Activated CD4-positive, alpha-beta T cell treated with anti-CD3 and anti-CD28 coated beads, Interleukin-2, amount 10 ng/mL, durations not matched to agents 24 days and 14 days (primary cell): ENCODE results near the gene PAX3. TPM values are rescaled to one million over a fixed set of nuclear protein-coding genes. Genes with fewer than 3 reads are reported as not detected.

Experiments used
- DNase-seq: peaks from one replicate; pipeline ENCODE4 v3.0.0; 2022
- H3K27ac Mint-ChIP-seq: one replicate; pipeline ENCODE4 v1.8.0; 2022; ENCODE audit warnings: mild to moderate bottlenecking, mixed read lengths
- H3K27me3 Mint-ChIP-seq: one replicate; pipeline ENCODE4 v1.8.0; 2022; ENCODE audit warnings: mixed read lengths
- H3K36me3 Mint-ChIP-seq: one replicate; pipeline ENCODE4 v1.8.0; 2022; ENCODE audit warnings: low read depth, mild to moderate bottlenecking, mixed read lengths
- H3K4me1 Mint-ChIP-seq: one replicate; pipeline ENCODE4 v1.8.0; 2021; ENCODE audit warnings: mixed read lengths
- H3K4me3 Mint-ChIP-seq: one replicate; pipeline ENCODE4 v1.8.0; 2022; ENCODE audit warnings: mild to moderate bottlenecking, moderate library complexity, mixed read lengths
- H3K9me3 Mint-ChIP-seq: one replicate; pipeline ENCODE4 v1.8.0; 2021; ENCODE audit warnings: mixed read lengths
- intact Hi-C: fragments of 100-400 bp; cut with micrococcal nuclease; formaldehyde crosslinking; loops from one replicate; pipeline ENCODE4 v1.15.1; 2023
- total RNA-seq: library from RNA; stranded (reverse); gene quantifications from 2 replicates; pipeline ENCODE4 v1.2.3, GENCODE V29; 2022

The PAX3 gene
- total RNA-seq, 1 donor from 2014 or later, result not detected

- no peak overlapping the region for H3K27ac Mint-ChIP-seq
- intact Hi-C loops, result no loop called here
- DNase-seq, result no peak
- no peaks in the 10 kb centered on the region for H3K4me1 Mint-ChIP-seq
- H3K27me3 Mint-ChIP-seq, result peaks cover 12% of the 10 kb centered on the region
- no peak overlapping the region for H3K4me3 Mint-ChIP-seq
- H3K36me3 Mint-ChIP-seq, result no peaks in the 10 kb centered on the region
- H3K9me3 Mint-ChIP-seq, result no peaks in the 10 kb centered on the region
Measured at GRCh38 chr2:222256250-222256649, 42.5 kb downstream of the PAX3 start.

DNA sequence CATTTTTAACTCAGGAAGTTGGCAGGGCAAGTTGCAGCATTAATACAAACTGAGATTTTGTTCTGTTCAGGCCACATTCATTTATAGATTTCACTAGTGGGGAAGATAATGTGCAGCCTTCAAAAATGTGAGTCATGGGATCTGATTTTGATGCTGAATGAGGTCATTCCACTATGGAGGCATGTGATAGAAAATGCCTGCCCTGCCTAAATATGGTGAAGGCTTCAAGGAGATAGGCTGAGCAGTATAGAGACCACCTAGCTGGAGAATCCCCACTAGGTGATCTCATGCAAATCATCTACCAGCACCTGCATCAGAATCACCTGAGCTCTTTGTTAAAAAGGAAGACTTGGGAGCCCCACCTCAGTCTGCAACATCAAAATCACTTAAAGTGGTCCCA lies 43.7 kb downstream of the PAX3 start:
- intact Hi-C loops, result no loop called here
- Mint-ChIP-seq H3K9me3 (no peaks in the 10 kb centered on the region), H3K4me3 (no peak overlapping the region), H3K27me3 (peaks cover 12% of the 10 kb centered on the region), H3K27ac (no peak overlapping the region), H3K4me1 (no peaks in the 10 kb centered on the region), H3K36me3 (no peaks in the 10 kb centered on the region)
- DNase-seq, result no peak

DNA sequence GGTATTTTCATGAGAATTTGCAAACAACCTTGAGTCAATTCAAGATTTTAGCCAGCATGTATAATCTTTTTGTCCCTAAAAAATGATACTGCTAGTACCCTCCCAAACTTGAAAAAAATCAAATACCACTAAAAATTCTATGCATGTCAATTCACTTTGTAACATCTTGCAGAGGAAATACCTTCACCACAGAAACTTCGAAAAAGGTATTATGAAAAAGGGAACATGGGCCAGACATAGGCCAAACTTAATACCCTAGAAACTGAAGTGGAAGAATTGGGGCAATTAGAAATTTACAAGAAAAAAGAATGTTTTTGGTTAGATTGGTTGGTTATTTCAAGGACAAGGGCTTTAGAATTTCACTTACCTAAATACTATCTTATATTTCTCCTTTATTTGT lies 48.5 kb downstream of the PAX3 start:
- Mint-ChIP-seq H3K9me3 (no peaks in the 10 kb centered on the region), H3K27me3 (peaks cover 1% of the 10 kb centered on the region), H3K4me3 (no peak overlapping the region), H3K4me1 (no peaks in the 10 kb centered on the region), H3K27ac (no peak overlapping the region), H3K36me3 (no peaks in the 10 kb centered on the region)
- intact Hi-C loops, result no loop called here
- DNase-seq, result no peak

DNA sequence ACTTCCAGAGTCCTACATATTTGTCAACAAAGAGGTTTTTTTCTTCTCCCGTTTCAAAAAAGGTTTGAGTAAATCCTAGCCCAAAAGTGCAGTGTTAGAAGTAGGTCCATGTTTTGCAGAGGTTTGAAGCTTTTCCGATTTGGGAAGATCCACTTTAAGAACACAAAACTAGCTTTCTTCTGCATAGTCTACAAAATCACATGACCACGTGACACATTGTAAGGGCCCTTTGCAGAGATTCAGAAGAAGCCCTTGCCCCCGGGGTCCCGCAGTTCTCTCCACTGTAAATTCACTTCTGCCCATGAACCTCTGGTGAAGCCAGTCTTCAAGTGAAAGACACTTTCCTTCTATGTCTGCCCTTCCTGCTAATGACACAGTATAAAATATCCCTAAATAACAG lies 49.4 kb downstream of the PAX3 start:
- no peak for DNase-seq
- Mint-ChIP-seq H3K27me3 (peaks cover 4% of the 10 kb centered on the region), H3K36me3 (no peaks in the 10 kb centered on the region), H3K9me3 (no peaks in the 10 kb centered on the region), H3K4me3 (no peak overlapping the region), H3K27ac (no peak overlapping the region), H3K4me1 (no peaks in the 10 kb centered on the region)
- intact Hi-C loops, result no loop called here

GRCh38 chr2:222248818-222249217 lies 50.0 kb downstream of the PAX3 start:
- no peak for DNase-seq
- Mint-ChIP-seq H3K27me3 (peaks cover 6% of the 10 kb centered on the region), H3K4me3 (no peak overlapping the region), H3K27ac (no peak overlapping the region), H3K4me1 (no peaks in the 10 kb centered on the region), H3K9me3 (no peaks in the 10 kb centered on the region), H3K36me3 (no peaks in the 10 kb centered on the region)
- intact Hi-C loops, result no loop called here

- H3K4me1 Mint-ChIP-seq, result no peaks in the 10 kb centered on the region
- intact Hi-C loops, result no loop called here
- no peak overlapping the region for H3K4me3 Mint-ChIP-seq
- H3K9me3 Mint-ChIP-seq, result no peaks in the 10 kb centered on the region
- no peak for DNase-seq
- H3K27ac Mint-ChIP-seq, result no peak overlapping the region
- H3K36me3 Mint-ChIP-seq, result no peaks in the 10 kb centered on the region
- peaks cover 9% of the 10 kb centered on the region for H3K27me3 Mint-ChIP-seq
Measured at GRCh38 chr2:222248256-222248655, 50.5 kb downstream of the PAX3 start.

GRCh38 chr2:222242532-222242931 lies 56.3 kb downstream of the PAX3 start:
- no peak for DNase-seq
- Mint-ChIP-seq H3K27me3 (peaks cover 45% of the 10 kb centered on the region), H3K4me1 (no peaks in the 10 kb centered on the region), H3K9me3 (no peaks in the 10 kb centered on the region), H3K4me3 (no peak overlapping the region), H3K27ac (no peak overlapping the region), H3K36me3 (no peaks in the 10 kb centered on the region)
- intact Hi-C loops, result loop anchor here (5.0 kb wide), 2 partner anchors 45 to 60 kb away; no protein-coding TSS in a partner anchor

GRCh38 chr2:222241128-222241870 lies 57.5 kb downstream of the PAX3 start:
- no peaks in the 10 kb centered on the region for H3K4me1 Mint-ChIP-seq
- no peaks in the 10 kb centered on the region for H3K36me3 Mint-ChIP-seq
- H3K4me3 Mint-ChIP-seq, result no peak overlapping the region
- H3K27me3 Mint-ChIP-seq, result peaks cover 45% of the 10 kb centered on the region
- no peak overlapping the region for H3K27ac Mint-ChIP-seq
- H3K9me3 Mint-ChIP-seq, result no peaks in the 10 kb centered on the region
- intact Hi-C loops, result loop anchor here (5.0 kb wide), 2 partner anchors 46 to 61 kb away; no protein-coding TSS in a partner anchor
- DNase-seq, result no peak

GRCh38 chr2:222240676-222241049 lies 58.1 kb downstream of the PAX3 start:
- no peak for DNase-seq
- H3K4me1 Mint-ChIP-seq, result no peaks in the 10 kb centered on the region
- H3K27ac Mint-ChIP-seq, result no peak overlapping the region
- intact Hi-C loops, result loop anchor here (5.0 kb wide), 2 partner anchors 47 to 62 kb away; no protein-coding TSS in a partner anchor
- H3K9me3 Mint-ChIP-seq, result no peaks in the 10 kb centered on the region
- H3K4me3 Mint-ChIP-seq, result no peak overlapping the region
- H3K36me3 Mint-ChIP-seq, result no peaks in the 10 kb centered on the region
- peaks cover 45% of the 10 kb centered on the region for H3K27me3 Mint-ChIP-seq

DNA sequence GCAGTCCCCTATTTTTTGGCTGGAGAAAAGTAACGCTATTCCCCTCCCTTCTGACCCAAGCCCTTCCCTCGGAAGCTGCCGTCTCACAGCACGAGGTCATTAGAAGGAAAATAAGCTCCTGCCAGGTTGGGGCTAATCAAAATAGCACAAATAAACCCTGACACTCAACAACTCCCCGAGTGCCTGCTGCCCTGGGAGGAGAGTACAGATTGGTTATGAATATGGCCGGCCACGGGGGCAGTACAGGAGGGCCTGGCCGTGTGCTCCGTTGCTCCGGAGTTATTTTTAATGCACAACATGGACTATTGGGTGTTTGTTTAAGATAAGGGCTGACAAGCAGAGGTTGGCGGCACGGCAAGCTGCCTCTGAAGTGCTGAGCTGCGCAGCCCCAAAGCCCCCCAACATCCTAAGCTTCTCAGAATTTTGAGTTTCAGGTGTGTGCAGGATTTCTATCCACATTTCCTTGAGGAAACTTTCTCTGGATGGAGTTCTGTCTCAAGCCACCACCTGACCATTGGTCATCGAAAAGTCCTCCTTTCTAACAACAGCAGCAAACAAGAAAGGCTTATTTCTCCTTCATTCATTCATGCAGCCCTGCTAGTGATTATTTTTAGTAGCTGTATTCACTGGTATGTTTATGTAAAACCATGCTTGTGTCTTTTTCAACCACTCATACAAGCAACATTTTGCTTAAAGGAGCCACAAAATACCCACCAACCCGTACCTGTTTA lies 58.7 kb downstream of the PAX3 start:
- Mint-ChIP-seq H3K4me1 (no peaks in the 10 kb centered on the region), H3K27ac (no peak overlapping the region), H3K4me3 (no peak overlapping the region), H3K27me3 (peaks cover 43% of the 10 kb centered on the region), H3K36me3 (no peaks in the 10 kb centered on the region), H3K9me3 (no peaks in the 10 kb centered on the region)
- DNase-seq, result no peak
- intact Hi-C loops, result loop anchor here (5.0 kb wide), 2 partner anchors 47 to 62 kb away; no protein-coding TSS in a partner anchor

GRCh38 chr2:222239091-222239490 lies 59.7 kb downstream of the PAX3 start:
- no peaks in the 10 kb centered on the region for H3K4me1 Mint-ChIP-seq
- no peak overlapping the region for H3K27ac Mint-ChIP-seq
- H3K9me3 Mint-ChIP-seq, result no peaks in the 10 kb centered on the region
- peaks cover 41% of the 10 kb centered on the region for H3K27me3 Mint-ChIP-seq
- H3K36me3 Mint-ChIP-seq, result no peaks in the 10 kb centered on the region
- no peak overlapping the region for H3K4me3 Mint-ChIP-seq
- no peak for DNase-seq
- intact Hi-C loops, result no loop called here

- intact Hi-C loops, result no loop called here
- Mint-ChIP-seq H3K36me3 (no peaks in the 10 kb centered on the region), H3K4me1 (no peaks in the 10 kb centered on the region), H3K4me3 (no peak overlapping the region), H3K27ac (no peak overlapping the region), H3K9me3 (no peaks in the 10 kb centered on the region), H3K27me3 (peaks cover 36% of the 10 kb centered on the region)
- no peak for DNase-seq
Measured at GRCh38 chr2:222238072-222238471, 60.7 kb downstream of the PAX3 start.

DNA sequence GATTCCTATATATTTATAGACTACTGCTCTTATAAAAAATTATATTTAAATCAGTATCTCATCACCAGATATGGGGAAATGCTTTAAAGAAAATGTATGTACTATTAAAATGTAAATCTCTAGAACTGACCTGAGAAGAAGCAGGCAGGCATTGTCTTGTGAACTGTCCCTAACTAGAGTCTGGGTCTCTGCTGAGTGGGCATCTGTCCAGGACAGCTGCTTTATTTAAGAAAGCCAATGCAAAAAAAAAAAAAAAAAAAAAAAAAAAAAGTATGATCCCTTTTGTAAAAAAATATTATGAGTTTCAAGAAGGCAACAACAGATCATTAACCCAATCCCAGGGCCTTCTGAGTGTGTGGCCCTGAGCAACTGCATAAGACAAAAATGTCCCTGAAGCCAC lies 66.0 kb downstream of the PAX3 start:
- DNase-seq, result no peak
- intact Hi-C loops, result no loop called here
- H3K27me3 Mint-ChIP-seq, result peaks cover under 1% of the 10 kb centered on the region

GRCh38 chr2:222232372-222232771 lies 66.4 kb downstream of the PAX3 start:
- no peak for DNase-seq
- no peaks in the 10 kb centered on the region for H3K4me1 Mint-ChIP-seq
- H3K27ac Mint-ChIP-seq, result no peak overlapping the region
- no peaks in the 10 kb centered on the region for H3K27me3 Mint-ChIP-seq
- H3K9me3 Mint-ChIP-seq, result no peaks in the 10 kb centered on the region
- intact Hi-C loops, result no loop called here
- no peaks in the 10 kb centered on the region for H3K36me3 Mint-ChIP-seq
- no peak overlapping the region for H3K4me3 Mint-ChIP-seq

More for the DNA sequence above, 66.0 kb downstream of the PAX3 start:
- no peaks in the 10 kb centered on the region for H3K9me3 Mint-ChIP-seq
- no peak overlapping the region for H3K4me3 Mint-ChIP-seq
- H3K27ac Mint-ChIP-seq, result no peak overlapping the region
- no peaks in the 10 kb centered on the region for H3K4me1 Mint-ChIP-seq
- no peaks in the 10 kb centered on the region for H3K36me3 Mint-ChIP-seq
